MV-4-11 (cell line): ENCODE data around the gene PHEX.
A peak's percentile ranks its signal among the peaks of the same experiment; 100 is the strongest.
"Not testable (repeated sequence)": the region's sequence is repeated elsewhere in the genome, so short reads cannot be mapped to it uniquely, and the experiment has no call there.

ENCODE experiments used
- DNase-seq: peaks from one replicate; lab custom pipeline; 2025; lab: John Stamatoyannopoulos, UW

Gene PHEX

DNA sequence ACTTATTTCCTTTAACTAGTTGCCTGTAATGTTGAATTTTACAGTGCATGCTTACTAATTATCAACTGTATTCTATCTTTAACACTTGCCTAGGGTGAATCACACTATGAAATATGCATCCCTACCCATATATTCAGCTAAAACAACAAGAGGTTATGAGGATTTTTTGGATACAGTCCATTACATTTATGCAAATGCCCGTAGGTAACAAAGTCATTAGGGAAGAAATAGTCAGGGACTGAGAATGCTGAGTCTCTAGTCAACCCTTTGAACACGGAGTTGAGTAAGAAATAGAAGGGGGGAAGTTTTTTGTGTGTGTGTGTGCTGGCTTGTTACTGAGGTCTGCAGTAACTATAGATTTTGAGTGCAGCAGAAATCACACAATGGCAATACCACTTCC, 214.5 kb downstream of the PHEX start:
- DNase-seq = no peak

GRCh38 chrX:22247169-22247568, 215.0 kb downstream of the PHEX start:
- DNase-seq = no peak

DNA sequence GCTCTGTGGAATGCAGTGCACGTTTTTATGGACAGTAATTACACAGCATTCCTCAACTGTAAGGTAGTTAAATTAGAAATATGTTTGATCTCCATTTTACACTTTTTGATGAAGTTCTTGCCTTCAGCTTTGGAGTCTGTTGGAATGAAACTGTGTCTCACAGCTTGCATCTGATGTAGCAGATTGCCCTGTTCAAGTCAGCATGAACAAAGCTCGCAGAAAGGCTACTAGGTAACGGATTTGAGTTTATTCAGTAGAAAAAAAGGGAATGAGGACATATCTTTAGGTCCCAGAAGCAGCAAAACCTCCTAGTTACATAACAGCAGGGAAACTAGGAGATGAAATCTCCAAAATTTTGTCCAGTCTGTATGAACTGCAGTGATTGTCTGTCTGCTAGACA, 216.3 kb downstream of the PHEX start:
- no peak for DNase-seq

DNA sequence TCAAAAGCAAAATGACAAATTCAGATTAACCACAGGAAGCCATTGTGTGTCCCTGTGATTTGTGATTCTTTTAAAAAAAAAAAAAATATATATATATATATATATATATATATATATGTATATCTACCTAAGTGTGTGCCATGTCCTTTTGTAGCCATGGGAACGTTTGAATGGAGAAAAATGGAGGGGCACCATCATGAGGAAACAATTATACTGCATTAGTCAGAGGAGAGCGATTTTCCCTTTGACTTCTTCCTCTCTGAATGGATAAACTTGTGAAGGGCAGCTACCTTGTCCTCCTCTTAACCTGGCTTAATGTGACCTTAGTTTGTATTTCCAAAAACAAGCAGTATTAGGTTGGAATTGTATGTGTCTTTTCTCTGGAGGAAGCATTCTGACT, 217.2 kb downstream of the PHEX start:
- no peak for DNase-seq

GRCh38 chrX:22268706-22269105, 236.6 kb downstream of the PHEX start:
- no peak for DNase-seq

DNA sequence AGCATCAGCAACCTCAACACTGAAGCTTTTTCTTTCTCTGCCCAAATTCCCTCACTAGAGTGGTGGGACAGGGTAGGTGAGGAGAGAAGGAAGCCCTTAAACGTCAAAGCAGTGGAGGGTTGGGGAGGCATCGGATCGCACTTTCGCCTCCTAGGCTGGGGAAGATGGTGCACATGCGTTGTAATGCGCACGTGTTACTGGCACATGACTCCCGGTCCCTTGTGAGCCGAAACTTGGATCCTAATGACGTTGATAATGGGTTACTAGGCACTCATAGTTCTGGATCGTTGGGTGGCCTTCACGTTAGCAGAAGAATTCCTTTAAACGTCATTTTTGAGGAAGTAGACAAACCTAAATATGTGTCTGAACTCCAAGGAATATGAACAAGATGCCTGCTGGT, 240.5 kb downstream of the PHEX start, which contains the start of gene CBLL2:
CBLL2 (plus strand) TSS at position 301 of the 400 bp plus-strand sequence; CDS start at position 380, 79 bp downstream.
- DNase-seq = no peak

DNA sequence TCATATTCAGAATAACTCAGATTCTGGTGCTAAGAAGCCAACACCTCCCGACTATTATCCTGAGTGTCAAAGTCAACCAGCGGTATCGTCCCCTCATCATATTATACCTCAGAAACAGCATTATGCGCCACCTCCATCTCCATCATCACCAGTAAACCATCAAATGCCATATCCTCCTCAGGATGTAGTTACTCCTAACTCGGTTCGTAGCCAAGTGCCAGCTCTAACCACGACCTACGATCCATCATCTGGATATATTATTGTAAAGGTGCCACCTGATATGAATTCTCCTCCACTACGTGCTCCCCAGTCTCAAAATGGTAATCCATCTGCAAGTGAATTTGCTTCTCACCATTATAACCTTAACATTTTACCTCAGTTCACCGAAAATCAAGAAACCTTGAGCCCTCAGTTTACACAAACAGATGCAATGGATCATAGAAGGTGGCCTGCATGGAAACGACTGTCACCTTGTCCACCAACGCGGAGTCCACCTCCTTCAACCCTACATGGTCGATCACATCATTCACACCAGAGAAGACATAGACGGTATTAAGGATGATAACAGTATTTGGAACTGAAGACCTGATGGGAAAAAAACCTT, 241.7 kb downstream of the PHEX start:
- DNase-seq = no peak

GRCh38 chrX:22276781-22277180, 244.7 kb downstream of the PHEX start:
- DNase-seq = no peak

DNA sequence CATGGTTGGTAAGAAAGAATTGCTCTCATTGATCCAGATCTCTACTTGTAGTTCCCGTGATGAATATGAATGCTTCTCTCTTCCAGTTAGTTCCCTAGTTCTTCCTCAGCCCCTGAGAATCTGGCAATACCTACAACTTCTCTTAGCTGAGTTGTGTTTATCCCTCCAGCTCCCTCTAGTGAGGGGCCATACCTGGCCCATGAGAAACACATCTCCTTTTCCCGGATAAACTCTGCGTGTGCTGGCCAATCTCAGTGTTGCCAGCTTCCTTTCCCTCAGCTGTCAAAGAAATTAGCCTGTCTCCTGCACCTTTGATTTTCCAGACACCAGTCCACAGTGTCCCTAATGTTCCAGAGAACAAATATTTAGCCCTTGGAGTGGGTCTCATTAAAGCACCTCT, 246.2 kb downstream of the PHEX start:
- DNase-seq = no peak

GRCh38 chrX:22289209-22289608, 257.1 kb downstream of the PHEX start:
- DNase-seq = not testable (repeated sequence)

DNA sequence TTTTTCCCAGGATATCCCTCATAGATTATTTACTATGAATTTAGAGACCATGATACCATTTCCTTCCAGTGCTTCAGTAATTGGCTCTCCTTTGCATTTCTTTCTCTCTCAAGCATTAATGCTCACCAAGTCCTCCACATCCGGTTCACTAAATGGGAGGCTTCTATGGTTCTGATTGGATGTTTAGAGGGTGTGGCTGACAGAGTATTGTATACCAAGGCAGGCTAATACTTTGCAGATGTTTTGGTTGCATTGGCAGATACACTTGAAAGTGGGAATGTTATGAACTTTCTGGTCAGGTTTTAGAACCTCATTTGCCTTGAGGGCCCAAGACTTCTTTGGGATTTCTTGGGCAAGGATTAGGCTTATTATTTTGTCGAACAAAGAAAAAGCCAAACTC, 264.7 kb downstream of the PHEX start:
- no peak for DNase-seq

DNA sequence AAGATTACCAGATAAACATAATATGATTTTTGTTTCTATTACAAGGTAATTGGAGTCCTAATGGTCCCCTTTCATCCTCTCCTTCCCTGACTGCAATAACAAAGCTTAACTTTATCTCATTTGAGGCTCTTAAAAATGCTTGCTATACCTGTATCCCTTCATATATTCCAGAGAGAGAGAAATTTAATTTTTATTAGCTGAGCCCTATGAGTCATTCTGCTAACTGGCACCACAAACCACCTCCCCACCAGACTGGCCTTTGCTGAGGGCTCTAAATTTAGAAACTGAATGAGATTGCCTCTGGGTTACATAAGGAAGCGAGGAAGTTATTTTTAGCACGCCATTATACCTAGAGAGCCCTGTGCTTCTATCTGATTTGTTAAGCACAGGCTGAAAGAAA, 268.0 kb downstream of the PHEX start:
- peak; percentile 73 for DNase-seq
